K562 (cell line): ENCODE results near the gene FHL1. TPM values are rescaled to one million over a fixed set of nuclear protein-coding genes. Genes with fewer than 3 reads are reported as not detected.

Source experiments
- ATAC-seq: fragments of 200-7000 bp; cut with Tn5 transposase; 3 replicates; pipeline ENCODE4 v1.9.1; 2020; ENCODE audit warnings: moderate library complexity
- BruUV-seq: library from RNA; stranded (reverse); fragments of 400-500 nt; replicated peaks from 2 replicates; lab custom pipeline; 2021; lab: Mats Ljungman, UMichigan
- CTCF ChIA-PET: fragments of 300-600 bp; formaldehyde crosslinking; extraction: SDS; loops from one replicate; lab custom pipeline; 2021; ENCODE audit warnings: low intra/inter-chr PET ratio; lab: Yijun Ruan, JAX
- POLR2A ChIA-PET: fragments of 300-600, 350-650 bp; sonication (Branson Sonifier 250); formaldehyde crosslinking; extraction: SDS; loops from one replicate; lab custom pipeline; 2021; ENCODE audit warnings: antibody characterized with exemption, inconsistent platforms; lab: Yijun Ruan, JAX
- DNase-seq, 4 experiments: peaks; one replicate each; pipeline versions ENCODE4 v3.0.0 to v3.0.0-alpha.2; 2011 to 2018; ENCODE audit warnings: low spot score in 3 of 4, mixed read lengths in 3 of 4; ENCODE audit errors: extremely low read depth in 1 of 4
- FAIRE-seq: peaks from 2 replicates; lab custom pipeline; 2011; peaks lifted over from hg19 to GRCh38; lab: Jason Lieb, UNC
- H2AFZ ChIP-seq: 2 replicates; pipeline ENCODE4 v1.6.0; 2011; ENCODE audit warnings: low read depth, low read length, control low read depth, inconsistent platforms
- H3K27ac ChIP-seq: fragments of 200-600 bp; 3 replicates; pipeline ENCODE4 v1.8.0; 2011; ENCODE audit warnings: low read depth, mild to moderate bottlenecking, control low read depth, inconsistent platforms, low read length, moderate library complexity, mixed read lengths; ENCODE audit errors: extremely low read depth
- H3K27me3 ChIP-seq, 2 experiments: fragments of 300-600 bp in 1 of 2; 2 replicates in 1 of 2; 3 replicates in 1 of 2; pipeline versions ENCODE4 v1.6.0 to v1.8.0; 2011; ENCODE audit warnings: inconsistent platforms in 2 of 2, low read length in 2 of 2, mild to moderate bottlenecking in 1 of 2, mixed read lengths in 1 of 2, moderate library complexity in 1 of 2; ENCODE audit not compliant: control insufficient read depth in 2 of 2, insufficient read depth in 2 of 2
- H3K36me3 ChIP-seq: fragments of 300-600 bp; 3 replicates; pipeline ENCODE4 v1.8.0; 2011; ENCODE audit warnings: mild to moderate bottlenecking, low read length, inconsistent platforms; ENCODE audit not compliant: control insufficient read depth, insufficient read depth
- H3K4me1 ChIP-seq, 2 experiments: fragments of 200-600 bp in 1 of 2; replicated peaks in 1 of 2; 2 replicates in 1 of 2; 3 replicates in 1 of 2; pipeline versions ENCODE4 v1.5.1 to v1.8.0; 2011; ENCODE audit warnings: inconsistent platforms in 2 of 2, low read length in 2 of 2, mild to moderate bottlenecking in 1 of 2, mixed read lengths in 1 of 2, moderate library complexity in 1 of 2; ENCODE audit not compliant: control insufficient read depth in 2 of 2, insufficient read depth in 2 of 2
- H3K4me2 ChIP-seq: 2 replicates; pipeline ENCODE4 v1.6.1; 2011; ENCODE audit warnings: low read length, control low read depth, inconsistent platforms, mixed read lengths; ENCODE audit not compliant: insufficient read depth
- H3K4me3 ChIP-seq: fragments of 200-600 bp; sonication (generic), shearing (Covaris generic); 2 replicates; pipeline ENCODE4 v1.5.1; 2016; ENCODE audit warnings: control low read depth, inconsistent platforms
- H3K79me2 ChIP-seq: fragments of 200-600 bp; 3 replicates; pipeline ENCODE4 v1.8.0; 2011; ENCODE audit warnings: low read length, inconsistent platforms; ENCODE audit not compliant: control insufficient read depth, insufficient read depth
- H3K9ac ChIP-seq, 2 experiments: 2 replicates each; pipeline versions ENCODE4 v1.6.0 to v1.6.1; 2011; ENCODE audit warnings: low read depth in 2 of 2, low read length in 2 of 2, control low read depth in 1 of 2, inconsistent platforms in 1 of 2, mild to moderate bottlenecking in 1 of 2, mixed read lengths in 1 of 2; ENCODE audit not compliant: insufficient read depth in 1 of 2
- H3K9me1 ChIP-seq: one replicate; pipeline ENCODE4 v1.6.0; 2011; ENCODE audit warnings: inconsistent platforms, mild to moderate bottlenecking, low read length, moderate library complexity; ENCODE audit not compliant: control insufficient read depth, insufficient read depth
- H3K9me3 ChIP-seq: replicated peaks from 2 replicates; pipeline ENCODE4 v1.5.1; 2011; ENCODE audit warnings: low read depth, low read length, inconsistent platforms; ENCODE audit not compliant: control insufficient read depth, insufficient read depth
- H4K20me1 ChIP-seq: replicated peaks from 2 replicates; pipeline ENCODE4 v1.6.1; 2011; ENCODE audit warnings: low read length, inconsistent platforms, mixed read lengths; ENCODE audit not compliant: control insufficient read depth, insufficient read depth
- HNRNPL ChIP-seq: fragments of 200-400 bp; formaldehyde crosslinking; IDR thresholded peaks from 2 replicates; pipeline ENCODE4 v1.6.1; 2017; ENCODE audit warnings: low read depth, mild to moderate bottlenecking, low read length
- ZNF512 ChIP-seq: IDR thresholded peaks from 2 replicates; pipeline ENCODE4 v1.6.1; 2016; ENCODE audit warnings: missing genetic modification characterization, missing compliant biosample characterization
- WGBS: fragments of 100-300 bp; shearing (Covaris generic); methylation state at CpG from one replicate; pipeline ENCODE4 v1.1.6; 2016; ENCODE audit warnings: low coverage, mixed read lengths; ENCODE audit not compliant: insufficient coverage; ENCODE audit errors: missing lambda C conversion rate; 5-methylcytosine and 5-hydroxymethylcytosine counted together
- in situ Hi-C: fragments of 300-500 bp; cut with MboI; formaldehyde crosslinking; loops from 4 replicates; pipeline ENCODE4 v1.15.0; 2018; ENCODE audit warnings: inconsistent platforms, mixed read lengths
- intact Hi-C: fragments of 100-400 bp; cut with micrococcal nuclease; formaldehyde crosslinking; loops from 2 replicates; pipeline ENCODE4 v1.14.2; 2022
- polyA plus RNA-seq, 8 experiments: library from polyadenylated mRNA; depleted of rRNA in 4 of 8; stranded (reverse) in 5 of 8; unstranded in 3 of 8; fragments of >200 nt; fragmentation: Nextera tagmentation in 2 of 8; fragmentation: Illumina TruSeq in 1 of 8; extraction: Ambion mirVana in 2 of 8; extraction: Trizol in 1 of 8; gene quantifications; 2 replicates each; pipeline versions ENCODE4 v1.2.1 to v1.2.3, GENCODE V29; 2011 to 2014; ENCODE audit warnings: inconsistent platforms in 1 of 8, missing spikeins in 1 of 8
- total RNA-seq, 7 experiments: library from RNA; depleted of rRNA in 6 of 7; stranded (reverse); fragments of >200 nt in 6 of 7; fragmentation: Illumina TruSeq in 2 of 7; extraction: Trizol in 2 of 7; gene quantifications; 2 replicates each; pipeline versions ENCODE4 v1.2.1 to v1.2.3, GENCODE V29; 2011 to 2021; ENCODE audit warnings: low replicate concordance in 1 of 7

Gene FHL1
- total and polyA plus RNA-seq, 9 of the 15 experiments (the other 6 are each of a cell fraction or from before 2014, with no cell fraction given): 0.03 to 3.0 (median 0.13) TPM; not detected in 1

GRCh38 chrX:136104936-136105335, 42.4 kb upstream of the FHL1 start:
- intact Hi-C loops: no loop called here
- Histone ChIP-seq H3K27me3 (no peaks in the 10 kb centered on the region), H3K36me3 (no peaks in the 10 kb centered on the region), H3K4me1 (no peaks in the 10 kb centered on the region), H3K79me2 (no peaks in the 10 kb centered on the region), H3K4me2 (no peak overlapping the region), H4K20me1 (no peaks in the 10 kb centered on the region), H3K9me1 (no peaks in the 10 kb centered on the region), H3K27ac (no peak overlapping the region), H3K9me3 (no peaks in the 10 kb centered on the region), H3K4me3 (no peak overlapping the region), H2AFZ (no peak overlapping the region), H3K9ac (no peak overlapping the region)
- WGBS: no CpG with 5 or more reads among the region's 1 CpG
- in situ Hi-C loops: no loop called here
- no peak for FAIRE-seq
- DNase-seq: no peak
- ChIA-PET CTCF (no interaction called here), POLR2A (no interaction called here)
- BruUV-seq: no TSS peak
- no peak for ATAC-seq
- TF ChIP-seq ZNF512: peak; percentile 19; the same call in 1 of the 2 replicates
- TF ChIP-seq HNRNPL: no peak

DNA sequence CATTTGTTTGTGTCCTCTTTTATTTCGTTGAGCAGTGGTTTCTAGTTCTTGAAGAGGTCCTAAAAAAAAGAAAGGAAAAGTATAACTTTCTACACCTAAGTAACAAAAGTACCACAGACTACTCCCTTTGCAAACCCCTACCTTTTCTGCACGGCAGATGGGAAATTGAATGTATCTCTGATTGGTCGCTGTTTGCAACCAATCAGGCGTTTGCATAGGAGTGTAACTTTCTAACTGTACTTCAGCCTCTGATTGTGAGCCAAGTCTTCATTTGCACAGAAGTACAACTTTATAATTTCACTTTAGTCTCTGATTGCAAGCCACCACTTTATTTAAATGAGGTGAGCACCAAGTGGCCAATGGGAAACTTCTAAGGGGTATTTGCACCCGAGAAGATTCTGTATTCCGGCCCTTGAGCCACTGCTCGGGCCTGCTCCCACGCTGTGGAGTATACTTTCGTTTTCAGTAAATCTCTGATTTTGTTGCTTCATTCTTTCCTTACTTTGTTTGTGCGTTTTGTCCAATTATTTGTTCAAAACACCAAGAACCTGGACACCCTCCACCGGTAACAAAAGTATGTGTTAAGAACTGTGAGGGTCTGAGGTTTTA, 40.3 kb upstream of the FHL1 start:
- no peaks in the 10 kb centered on the region for H3K9me3 ChIP-seq
- intact Hi-C loops (no loop called here), in situ Hi-C loops (no loop called here)
- FAIRE-seq: peak; percentile 79
- no peaks in the 10 kb centered on the region for H4K20me1 ChIP-seq
- no peak overlapping the region; the same call in 1 of the 2 replicates for H3K4me3 ChIP-seq
- H3K27ac ChIP-seq: no peak overlapping the region
- H3K4me1 ChIP-seq: no peaks in the 10 kb centered on the region
- peak overlapping the region; percentile 87 for H2AFZ ChIP-seq
- no peaks in the 10 kb centered on the region for H3K27me3 ChIP-seq
- no peak overlapping the region for H3K9ac ChIP-seq
- no peaks in the 10 kb centered on the region for H3K79me2 ChIP-seq
- 14% methylated on average over 10 of the region's 11 CpGs for WGBS
- peak; percentile 82 for ATAC-seq
- no peaks in the 10 kb centered on the region for H3K9me1 ChIP-seq
- ChIA-PET CTCF (no interaction called here), POLR2A (interaction anchor here (1.5 kb wide), 1 partner anchor 9 kb away, joined by 5 read pairs; no protein-coding TSS in a partner anchor)
- no peaks in the 10 kb centered on the region for H3K36me3 ChIP-seq
- H3K4me2 ChIP-seq: peak overlapping the region; percentile 53
- BruUV-seq: no TSS peak
- peak; percentile 8 to 44 (median 18) for DNase-seq
